Pancreas (tissue), 10 donors: Measurements from ENCODE around the gene TFDP2. TPM values are rescaled to one million over a fixed set of nuclear protein-coding genes. Genes with fewer than 3 reads are reported as not detected.
"Not testable (repeated sequence)": the region's sequence is repeated elsewhere in the genome, so short reads cannot be mapped to it uniquely, and the experiment has no call there.

Experiments used
- ATAC-seq, 4 donors: fragments of 200-7000 bp; cut with Tn5 transposase; one replicate each; pipeline versions ENCODE4 v1.8.0 to v1.9.1; 2020; ENCODE audit warnings: mild to moderate bottlenecking in 4 of 4, moderate library complexity in 4 of 4
- DNase-seq, 6 donors: peaks; one replicate each; pipeline ENCODE4 v3.0.0-alpha.2; 2020
- FAIRE-seq: peaks from 2 replicates; lab custom pipeline; 2012; peaks lifted over from hg19 to GRCh38; lab: Jason Lieb, UNC
- H3K27ac ChIP-seq, 4 donors: fragments of 200-600 bp; sonication (generic); 1 replicate in 3 of 4; 2 replicates in 1 of 4; pipeline versions ENCODE4 v1.5.0 to v1.8.0; 2020
- H3K27me3 ChIP-seq, 4 donors: fragments of 200-600 bp; one replicate each; pipeline ENCODE4 v1.8.0; 2021
- H3K36me3 ChIP-seq, 3 donors: fragments of 200-600 bp; sonication (generic) in 1 of 3; one replicate each; pipeline versions ENCODE4 v1.5.0 to v1.8.0; 2020 to 2021
- H3K4me1 ChIP-seq, 3 donors: fragments of 200-600 bp; one replicate each; pipeline ENCODE4 v1.8.0; 2021
- H3K4me3 ChIP-seq, 4 donors: fragments of 200-600 bp; sonication (generic) in 2 of 4; one replicate each; pipeline versions ENCODE4 v1.5.0 to v1.8.0; 2020 to 2021
- H3K9me3 ChIP-seq, 4 donors: fragments of 200-600 bp; one replicate each; pipeline ENCODE4 v1.8.0; 2021
- CTCF ChIP-seq, 4 donors: fragments of 200-600 bp; sonication (generic) in 3 of 4; IDR thresholded peaks; one replicate each; pipeline versions ENCODE4 v1.5.0 to v1.8.0; 2021; ENCODE audit warnings: antibody characterized with exemption in 4 of 4
- WGBS, 2 donors: extraction: QIAGEN DNeasy Blood & Tissue Kit; methylation state at CpG; one replicate each; pipeline ENCODE4 v1.1.7; 2013; 5-methylcytosine and 5-hydroxymethylcytosine counted together
- intact Hi-C, 3 donors: fragments of 100-400 bp; cut with DNase I; formaldehyde crosslinking; loops; one replicate each; pipeline versions ENCODE4 v1.11.1 to v1.14.2; 2022
- polyA plus RNA-seq, 2 donors: library from polyadenylated mRNA; stranded (reverse); fragments of 200-250 nt; gene quantifications; one replicate each; pipeline ENCODE4 v1.2.3, GENCODE V29; 2013
- total RNA-seq, 6 donors: library from RNA; stranded (reverse); fragmentation: NEBNext Ultra II Directional in 4 of 6; extraction: Animal tissue kit (Norgen Biotek cat#: 25700) in 4 of 6; gene quantifications; one replicate each; pipeline versions ENCODE4 v1.2.1 to v1.2.4, GENCODE V29; 2021 to 2023
- donor health status: healthy with polysubstance abuse.
- donor health status: DM: no; HTN: no; CAD: no; lungs with moderate emphysema.
- donor health status: DM: no; HTN: no; CAD: no.
- donor health status: control.
- donor health status: control.
- donor health status: Bipolar disorder and iron deficiency.
- donor health status: DM: yes; HTN: yes; CAD: no.
- donor health status: DM: no; HTN: no; CAD: no.
- donor health status: DM: no; HTN: no; CAD: no.
- donor health status: DM: yes; HTN: yes; CAD: no.

TFDP2 gene
- total and polyA plus RNA-seq, 8 donors, result 4.6 to 25.7 (median 16.8) TPM

GRCh38 chr3:142149673-142149992 lies 289 bp upstream of the TFDP2 start:
- 9 to 17% methylated on average over 13 to 14 of the region's 14 CpGs for WGBS, 2 donors
- FAIRE-seq (no peak), DNase-seq (no peak), ATAC-seq (peak in 1 of 4 donors; percentile 15)
- Histone ChIP-seq H3K4me1 (peaks cover 5 to 13% (median 6%) of the 10 kb centered on the region in 3 donors), H3K27me3 (no peaks in the 10 kb centered on the region), H3K27ac (peak overlapping the region; percentile 56 to 80 (median 70)), H3K9me3 (no peaks in the 10 kb centered on the region), H3K36me3 (no peaks in the 10 kb centered on the region), H3K4me3 (peak overlapping the region; percentile 74 to 93 (median 82))
- intact Hi-C loops, result no loop called here
- no peak for TF ChIP-seq CTCF (IDR thresholded peaks at IDR 0.05)

- ATAC-seq (no peak), DNase-seq (no peak), FAIRE-seq (no peak)
- H3K4me3 ChIP-seq, result peak overlapping the region; percentile 74 to 93 (median 82)
- intact Hi-C loops, result no loop called here
- TF ChIP-seq CTCF (IDR thresholded peaks at IDR 0.05), result no peak
- peaks cover 5 to 13% (median 6%) of the 10 kb centered on the region in 3 donors for H3K4me1 ChIP-seq
- no peaks in the 10 kb centered on the region for H3K9me3 ChIP-seq
- no peaks in the 10 kb centered on the region for H3K36me3 ChIP-seq
- no peaks in the 10 kb centered on the region for H3K27me3 ChIP-seq
- H3K27ac ChIP-seq, result peak overlapping the region in 1 of 4 donors; percentile 56
- 11 to 16% methylated on average over 11 of the region's 11 CpGs for WGBS, 2 donors
Measured at GRCh38 chr3:142148044-142148791, 1.1 kb downstream of the TFDP2 start.

- H3K36me3 ChIP-seq, H3K4me3 ChIP-seq, H3K27me3 ChIP-seq, H3K9me3 ChIP-seq, FAIRE-seq, DNase-seq, ATAC-seq, intact Hi-C loops, H3K27ac ChIP-seq: not testable (repeated sequence)
- peaks cover 5 to 13% (median 6%) of the 10 kb centered on the region in 3 donors for H3K4me1 ChIP-seq
- 92 to 96% methylated on average over 5 of the region's 5 CpGs for WGBS, 2 donors
Measured at GRCh38 chr3:142144587-142144986, 4.8 kb downstream of the TFDP2 start.

GRCh38 chr3:142140608-142141285 lies 8.6 kb downstream of the TFDP2 start:
- H3K27ac ChIP-seq, FAIRE-seq, H3K4me1 ChIP-seq, H3K36me3 ChIP-seq, H3K4me3 ChIP-seq, ATAC-seq, intact Hi-C loops, H3K27me3 ChIP-seq, H3K9me3 ChIP-seq: not testable (repeated sequence)
- DNase-seq, result peak in 1 of 6 donors; percentile 42
- 94 to 96% methylated on average over 15 of the region's 15 CpGs for WGBS, 2 donors

- not testable (repeated sequence) for ATAC-seq
Measured at GRCh38 chr3:142137089-142137488, 12.3 kb downstream of the TFDP2 start.

GRCh38 chr3:142134799-142135325 lies 14.5 kb downstream of the TFDP2 start:
- ATAC-seq, result no peak
- Histone ChIP-seq H3K4me3 (no peak overlapping the region), H3K27ac (no peak overlapping the region), H3K27me3 (no peaks in the 10 kb centered on the region), H3K9me3 (no peaks in the 10 kb centered on the region), H3K4me1 (no peaks in the 10 kb centered on the region), H3K36me3 (no peaks in the 10 kb centered on the region)
- no peak for FAIRE-seq
- no peak for TF ChIP-seq CTCF (IDR thresholded peaks at IDR 0.05)
- WGBS, 2 donors, result 42 to 82% methylated on average over 3 of the region's 3 CpGs
- intact Hi-C loops, result no loop called here
- DNase-seq, result no peak

More at GRCh38 chr3:142137089-142137488, 12.3 kb downstream of the TFDP2 start:
- intact Hi-C loops, H3K9me3 ChIP-seq, H3K4me1 ChIP-seq, H3K27me3 ChIP-seq, H3K27ac ChIP-seq, DNase-seq, FAIRE-seq, H3K4me3 ChIP-seq, H3K36me3 ChIP-seq: not testable (repeated sequence)
- 85 to 88% methylated on average over 1 to 2 of the region's 2 CpGs for WGBS, 2 donors
